H1 (cell line): Measurements from ENCODE around the gene DGAT2. TPM values are rescaled to one million over a fixed set of nuclear protein-coding genes. Genes with fewer than 3 reads are reported as not detected.

Experiments
- HDAC2 ChIP-seq, 2 experiments: fragments of 300-600 bp in 1 of 2; sonication (generic) in 1 of 2; IDR thresholded peaks; 2 replicates each; pipeline ENCODE4 v1.6.1; 2011 to 2012; ENCODE audit warnings: low read depth in 2 of 2, low read length in 2 of 2, mild to moderate bottlenecking in 2 of 2, moderate library complexity in 2 of 2, borderline replicate concordance in 1 of 2, inconsistent platforms in 1 of 2
- JUND ChIP-seq: IDR thresholded peaks from 2 replicates; pipeline ENCODE4 v1.6.1; 2011; ENCODE audit warnings: mild to moderate bottlenecking, improper control_type of control experiment, low read length
- POLR2AphosphoS5 ChIP-seq: IDR thresholded peaks from 2 replicates; pipeline ENCODE4 v1.6.1; 2011; ENCODE audit warnings: low read depth, low read length
- SAP30 ChIP-seq: fragments of 300-600 bp; sonication (generic); IDR thresholded peaks from 2 replicates; pipeline ENCODE4 v1.7.1; 2012; ENCODE audit warnings: low read length, moderate library complexity, mild to moderate bottlenecking, inconsistent platforms; ENCODE audit not compliant: insufficient read depth, insufficient replicate concordance
- TBP ChIP-seq: IDR thresholded peaks from 2 replicates; pipeline ENCODE4 v1.6.1; 2011; ENCODE audit warnings: low read depth, low read length, improper control_type of control experiment
- YY1 ChIP-seq: IDR thresholded peaks from 2 replicates; pipeline ENCODE4 v1.6.1; 2011; ENCODE audit warnings: low read depth, mild to moderate bottlenecking, low read length
- polyA plus RNA-seq, 7 experiments: library from polyadenylated mRNA; depleted of rRNA in 3 of 7; stranded (reverse) in 5 of 7; unstranded in 2 of 7; fragments of >200 nt in 5 of 7; fragments of 200-250 nt in 2 of 7; gene quantifications; 1 replicate in 5 of 7; 2 replicates in 1 of 7; 4 replicates in 1 of 7; pipeline versions ENCODE4 v1.2.1 to v1.2.3, GENCODE V29; 2011 to 2013; ENCODE audit warnings: missing spikeins in 2 of 7, mixed read lengths in 2 of 7
- total RNA-seq: library from RNA; stranded (reverse); fragmentation: NEBNext Ultra II Directional; extraction: Animal tissue kit (Norgen Biotek cat#: 25700); gene quantifications from 2 replicates; pipeline ENCODE4 v1.2.1, GENCODE V29; 2021

Gene DGAT2
- total and polyA plus RNA-seq, 2 of the 8 experiments (the other 6 are each of a cell fraction or from before 2014, with no cell fraction given), result 3.2 to 5.9 TPM

- TF ChIP-seq TBP, result no peak
- TF ChIP-seq HDAC2 (IDR thresholded peaks at IDR 0.05; ENCODE audit: borderline replicate concordance in 1 of 2, low read depth in 2 of 2, low read length in 2 of 2), result no peak
- TF ChIP-seq JUND, result no peak
- TF ChIP-seq YY1, result no peak
- no peak for TF ChIP-seq SAP30
- no peak for TF ChIP-seq POLR2AphosphoS5
Observed at GRCh38 chr11:75778962-75779361, 10.4 kb downstream of the DGAT2 start (continued).
